NCI-H446 (cell line): ENCODE measurements around the gene EDARADD.

Experiments used
- DNase-seq, 2 experiments: peaks; one replicate each; lab custom pipeline; 2025; lab: John Stamatoyannopoulos, UW

EDARADD gene

GRCh38 chr1:236516929-236517704 lies 123.0 kb downstream of the EDARADD start:
- no peak for DNase-seq

- no peak for DNase-seq
Observed at GRCh38 chr1:236518322-236518721, 124.2 kb downstream of the EDARADD start.

GRCh38 chr1:236520445-236521005 lies 126.4 kb downstream of the EDARADD start:
- DNase-seq = no peak

- no peak for DNase-seq
Observed at GRCh38 chr1:236522937-236523703, 129.0 kb downstream of the EDARADD start.

- DNase-seq = no peak
Observed at GRCh38 chr1:236523704-236524141, 129.6 kb downstream of the EDARADD start, which contains the start of gene LGALS8. Gene LGALS8, plus strand, starts transcription at chr1:236523982. Its CDS starts 2,089 bp downstream, at chr1:236526071.

- no peak for DNase-seq
Observed at GRCh38 chr1:236524142-236524894, 130.2 kb downstream of the EDARADD start.

GRCh38 chr1:236524895-236525184 lies 130.8 kb downstream of the EDARADD start:
- no peak for DNase-seq

- no peak for DNase-seq
Observed at GRCh38 chr1:236526079-236526478, 132.0 kb downstream of the EDARADD start.

- DNase-seq = no peak
Observed at GRCh38 chr1:236530286-236530685, 136.2 kb downstream of the EDARADD start.

GRCh38 chr1:236530959-236531358 lies 136.9 kb downstream of the EDARADD start:
- no peak for DNase-seq

GRCh38 chr1:236532850-236533249 lies 138.8 kb downstream of the EDARADD start:
- DNase-seq = no peak

GRCh38 chr1:236534151-236534651 lies 140.1 kb downstream of the EDARADD start:
- no peak for DNase-seq
